DOHH2 (cell line): ENCODE results near the gene DLG5.

Experiments used
- CTCF ChIP-seq: fragments of 200-600 bp; sonication (generic); IDR thresholded peaks from one replicate; pipeline ENCODE4 v1.5.1; 2014; ENCODE audit warnings: antibody characterized with exemption, mild to moderate bottlenecking, low read depth, low read length; ENCODE audit not compliant: poor library complexity, severe bottlenecking
- EZH2phosphoT487 ChIP-seq: fragments of 200-600 bp; sonication (generic); IDR thresholded peaks from 2 replicates; pipeline ENCODE4 v1.6.1; 2017; ENCODE audit warnings: borderline replicate concordance, mild to moderate bottlenecking, antibody characterized with exemption, low read length, moderate library complexity, mixed read lengths

- TF ChIP-seq CTCF: peak; percentile 88
- TF ChIP-seq EZH2phosphoT487: no peak
Measured at GRCh38 chr10:77846718-77847311, 79.7 kb downstream of the DLG5 start.
